Measurements from ENCODE around the gene CROCC2. TPM values are rescaled to one million over a fixed set of nuclear protein-coding genes. Genes with fewer than 3 reads are reported as not detected.

CROCC2 gene
- total and polyA plus RNA-seq, 12 donors, result 0.07 to 0.65 (median 0.28) TPM; not detected in 6

DNA sequence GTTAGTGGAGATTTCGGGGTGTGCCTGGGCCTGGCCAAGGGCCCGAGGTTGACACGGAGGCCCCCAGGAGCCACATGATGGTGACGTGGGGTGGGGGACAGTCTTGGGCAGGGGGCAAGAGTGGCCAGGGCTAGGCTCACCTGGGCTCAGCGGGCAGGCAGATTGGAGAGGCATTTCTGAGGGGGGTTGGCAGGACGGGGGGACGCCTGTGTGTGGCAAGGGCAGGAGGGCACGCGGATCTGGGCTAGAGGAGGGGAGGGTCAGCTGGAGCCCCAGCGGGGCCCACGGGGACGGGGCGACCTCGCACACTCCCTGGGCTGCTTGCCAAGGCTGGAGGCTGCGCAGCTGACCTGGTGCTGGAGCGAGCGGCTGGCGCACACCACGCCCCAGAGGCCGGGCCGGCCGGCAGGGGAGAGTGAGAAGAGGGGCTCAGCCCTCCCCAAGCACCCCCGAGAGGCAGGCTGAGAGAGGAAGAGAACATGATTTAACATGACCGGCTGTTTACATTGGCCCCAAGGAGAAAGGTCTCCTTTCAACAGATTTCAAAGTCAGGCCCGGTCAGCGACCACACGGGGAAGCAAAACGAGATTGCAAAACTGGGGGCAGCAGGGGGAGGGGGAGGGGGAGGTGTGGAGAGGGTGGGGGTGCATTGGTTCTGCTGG lies 54.3 kb downstream of the CROCC2 start:
- peaks cover 27 to 36% of the 10 kb centered on the region in 2 donors for H3K4me1 ChIP-seq (replicated peaks in 1 of 2)
- no peaks in the 10 kb centered on the region for H3K27me3 ChIP-seq
- TF ChIP-seq POLR2A (IDR thresholded peaks at IDR 0.05), result no peak
- TF ChIP-seq CTCF (IDR thresholded peaks at IDR 0.05), result peak in 1 of 6 experiments; percentile 6
- no peaks in the 10 kb centered on the region for H3K9me3 ChIP-seq (replicated peaks in 1 of 3)
- peak overlapping the region in 1 of 5 donors; percentile 45 for H3K27ac ChIP-seq
- H3K36me3 ChIP-seq (replicated peaks in 1 of 2), result no peaks in the 10 kb centered on the region
- no peak overlapping the region for H3K4me3 ChIP-seq
- intact Hi-C loops (cut with DNase I), result no loop called here
- peak; percentile 65 to 83 (median 78) for DNase-seq
- 6 to 20% (median 13%) methylated on average over 24 to 28 of the region's 28 CpGs for WGBS, 4 donors

GRCh38 chr2:240960971-240961876 lies 55.1 kb downstream of the CROCC2 start:
- peaks cover 27 to 36% of the 10 kb centered on the region in 2 donors for H3K4me1 ChIP-seq (replicated peaks in 1 of 2)
- intact Hi-C loops (cut with DNase I), result no loop called here
- H3K27me3 ChIP-seq, result no peaks in the 10 kb centered on the region

GRCh38 chr2:240961910-240962299 lies 55.8 kb downstream of the CROCC2 start:
- TF ChIP-seq POLR2A (IDR thresholded peaks at IDR 0.05) (no peak), CTCF (IDR thresholded peaks at IDR 0.05) (no peak)
- WGBS, 4 donors, result 23 to 35% (median 30%) methylated on average over 12 of the region's 12 CpGs
- Histone ChIP-seq H3K4me1 (replicated peaks in 1 of 2) (peaks cover 27 to 36% of the 10 kb centered on the region in 2 donors), H3K4me3 (peak overlapping the region in 1 of 4 donors; percentile 23), H3K9me3 (replicated peaks in 1 of 3) (no peaks in the 10 kb centered on the region), H3K27me3 (no peaks in the 10 kb centered on the region), H3K36me3 (replicated peaks in 1 of 2) (no peaks in the 10 kb centered on the region), H3K27ac (peak overlapping the region in 3 of 5 donors; percentile 46 to 89 (median 88))
- peak in 1 of 7 donors; percentile 48 for DNase-seq
- intact Hi-C loops (cut with DNase I), result no loop called here

More at GRCh38 chr2:240960971-240961876, 55.1 kb downstream of the CROCC2 start:
- no peak overlapping the region for H3K4me3 ChIP-seq
- peak overlapping the region in 1 of 5 donors; percentile 88 for H3K27ac ChIP-seq
- no peaks in the 10 kb centered on the region for H3K9me3 ChIP-seq (replicated peaks in 1 of 3)
- TF ChIP-seq POLR2A (IDR thresholded peaks at IDR 0.05) (no peak), CTCF (IDR thresholded peaks at IDR 0.05) (no peak)
- no peaks in the 10 kb centered on the region for H3K36me3 ChIP-seq (replicated peaks in 1 of 2)
- peak in 2 of 7 donors; percentile 16 to 51 for DNase-seq
- 58 to 65% (median 60%) methylated on average over 27 of the region's 27 CpGs for WGBS, 4 donors
